HG03175 (cell line): ENCODE results near the gene CAMTA1.
"Not testable (repeated sequence)": the region's sequence is repeated elsewhere in the genome, so short reads cannot be mapped to it uniquely, and the experiment has no call there.

ENCODE experiments used
- ATAC-seq: cut with Tn5 transposase; IDR thresholded peaks from one replicate; pipeline ENCODE4 v1.9.1; 2021; ENCODE audit warnings: mild to moderate bottlenecking, moderate library complexity; ENCODE audit not compliant: unreplicated experiment

The CAMTA1 gene

DNA sequence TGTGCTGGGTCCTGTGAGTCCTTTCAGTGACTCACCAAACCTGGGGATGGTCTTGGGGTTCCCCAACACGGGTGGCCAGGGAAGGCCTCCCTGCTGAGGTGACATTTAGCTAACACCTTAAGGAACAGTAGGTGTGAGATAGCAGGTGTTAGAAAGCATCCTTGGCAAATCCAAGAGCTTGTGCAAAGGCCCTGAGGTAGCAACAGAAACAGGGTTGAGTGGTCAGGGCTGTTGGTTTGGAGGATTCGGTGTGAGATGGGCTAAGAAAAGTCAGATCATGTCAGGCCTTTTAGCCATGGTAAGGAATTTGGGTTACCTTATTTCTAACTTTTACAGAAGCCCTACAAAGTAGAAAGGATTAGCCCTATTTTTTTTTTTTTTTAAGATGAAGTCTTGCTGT is 343.0 kb downstream of the CAMTA1 start:
- no peak for ATAC-seq

DNA sequence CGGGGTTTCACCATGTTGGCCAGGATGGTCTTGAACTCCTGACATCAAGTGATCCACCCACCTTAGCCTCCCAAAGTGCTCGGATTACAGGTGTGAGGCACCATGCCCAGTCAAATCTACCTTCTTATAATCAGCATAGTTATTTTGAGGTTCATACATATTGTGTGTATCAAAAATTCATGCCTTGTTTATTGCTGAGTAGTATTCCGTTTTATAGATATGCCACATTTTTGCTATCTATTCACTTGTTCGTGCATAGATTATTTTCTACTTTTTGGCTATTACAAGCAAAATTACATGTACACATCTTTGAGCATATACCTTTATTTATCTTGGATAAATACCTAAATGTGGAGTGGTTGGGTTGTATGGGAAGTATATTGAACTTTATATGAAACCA is 344.9 kb downstream of the CAMTA1 start:
- ATAC-seq = no peak

DNA sequence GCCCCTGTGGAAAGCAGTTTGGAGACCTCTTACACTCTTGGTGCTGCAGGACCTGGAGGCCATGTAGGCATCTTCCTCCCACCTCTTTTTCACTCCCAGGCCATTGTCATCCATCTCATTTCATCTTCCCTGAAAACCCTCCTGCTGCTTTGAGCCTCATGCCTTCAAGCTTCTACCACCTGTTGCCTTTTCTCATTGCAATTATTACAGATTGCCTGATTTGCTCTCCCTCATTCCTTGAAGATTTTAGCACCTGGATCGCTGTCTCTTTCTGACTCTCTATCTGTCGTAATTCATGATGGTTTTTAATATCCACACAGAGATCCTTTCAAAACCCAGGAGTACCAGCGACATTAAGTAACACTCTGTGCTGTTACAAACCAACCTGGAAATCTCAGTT is 350.2 kb downstream of the CAMTA1 start:
- no peak for ATAC-seq

DNA sequence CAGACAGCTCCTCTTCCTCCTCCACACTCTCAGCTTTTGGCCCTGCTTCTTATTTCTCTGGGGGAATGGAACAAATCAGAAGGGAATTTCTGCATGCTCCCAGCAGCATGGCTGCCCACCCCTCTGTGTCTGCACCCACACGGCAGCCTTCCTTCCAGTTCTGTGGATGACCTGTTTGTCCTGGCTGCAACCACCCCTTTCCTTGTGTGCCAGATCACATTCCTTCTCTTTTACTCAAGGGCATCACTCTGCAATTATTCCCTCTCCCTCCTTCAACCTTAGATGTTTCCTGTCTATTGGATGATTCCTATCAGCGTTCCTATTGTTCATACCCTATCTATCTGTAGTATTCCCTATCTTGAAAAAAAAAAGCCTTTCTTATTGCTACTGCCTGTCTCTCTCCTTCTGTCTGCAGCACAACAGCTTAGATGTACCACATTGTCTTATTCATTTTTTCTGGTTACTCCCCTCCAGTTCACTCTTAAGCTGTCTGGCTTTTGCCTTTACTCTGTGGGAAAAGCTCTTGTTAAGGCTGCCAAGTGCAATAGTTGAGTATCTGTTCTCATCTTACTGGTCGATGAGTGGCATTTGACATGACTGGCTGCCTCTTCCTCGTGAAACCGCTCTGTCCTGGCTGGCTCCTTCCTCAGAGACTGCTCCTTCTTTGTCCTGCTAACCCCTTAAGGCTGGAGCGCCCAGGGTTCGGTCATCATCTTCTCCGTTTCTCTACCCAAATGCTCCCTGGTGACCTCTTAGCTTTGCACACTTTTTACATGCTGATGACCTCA is 351.1 kb downstream of the CAMTA1 start:
- no peak for ATAC-seq

DNA sequence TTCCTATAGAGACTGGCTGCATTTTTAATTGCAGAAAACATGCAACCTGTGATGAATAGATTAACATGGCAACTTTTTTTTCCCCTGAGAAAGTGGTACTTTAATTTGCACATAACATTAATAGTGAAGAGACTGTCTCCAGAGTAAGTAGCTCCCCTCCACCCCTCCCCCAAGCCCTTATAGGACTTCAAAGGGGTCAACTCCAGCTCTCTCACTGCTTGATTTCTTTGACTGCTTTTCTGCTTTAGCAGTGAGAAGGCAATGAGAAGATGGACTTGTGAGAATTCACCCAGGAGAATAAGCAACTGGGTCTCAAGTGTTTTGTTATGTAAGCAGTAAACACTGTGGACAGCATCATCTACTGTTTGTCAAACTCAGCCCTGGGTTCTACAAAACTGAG is 355.0 kb downstream of the CAMTA1 start:
- no peak for ATAC-seq

DNA sequence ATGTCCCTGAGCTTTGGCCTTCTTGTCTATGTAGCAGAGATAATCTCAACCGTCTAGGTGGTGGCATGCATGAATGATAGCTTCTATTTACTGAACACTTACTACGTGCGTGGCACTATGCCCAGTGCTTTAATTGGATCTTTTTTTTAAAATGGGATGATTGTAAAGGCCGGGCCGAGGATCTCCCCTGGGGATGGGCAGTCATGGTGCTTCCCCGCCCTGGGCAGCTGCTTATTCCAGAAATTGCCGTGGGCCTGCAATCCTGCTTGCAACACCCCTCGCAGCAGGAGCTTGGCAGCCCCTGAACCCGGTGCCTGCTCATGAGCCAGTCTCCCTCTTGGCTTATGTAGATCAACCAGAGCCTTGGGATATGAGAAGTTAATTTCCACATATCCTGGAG is 360.7 kb downstream of the CAMTA1 start:
- no peak for ATAC-seq

DNA sequence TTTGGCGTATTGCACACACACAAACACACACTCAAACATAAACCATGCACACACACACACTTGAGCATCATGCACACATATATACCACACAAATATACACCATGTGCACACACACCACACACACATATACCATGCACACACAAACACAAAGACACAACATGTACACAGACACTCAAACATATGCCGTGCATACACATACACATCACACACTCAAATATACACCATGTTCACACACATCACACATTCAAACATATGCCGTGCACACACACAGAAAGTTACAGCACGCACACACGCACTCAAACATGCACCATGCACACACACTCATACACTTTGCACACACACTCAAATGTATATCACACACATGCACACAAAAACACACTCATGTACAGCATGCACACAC is 361.5 kb downstream of the CAMTA1 start:
- ATAC-seq = no peak

DNA sequence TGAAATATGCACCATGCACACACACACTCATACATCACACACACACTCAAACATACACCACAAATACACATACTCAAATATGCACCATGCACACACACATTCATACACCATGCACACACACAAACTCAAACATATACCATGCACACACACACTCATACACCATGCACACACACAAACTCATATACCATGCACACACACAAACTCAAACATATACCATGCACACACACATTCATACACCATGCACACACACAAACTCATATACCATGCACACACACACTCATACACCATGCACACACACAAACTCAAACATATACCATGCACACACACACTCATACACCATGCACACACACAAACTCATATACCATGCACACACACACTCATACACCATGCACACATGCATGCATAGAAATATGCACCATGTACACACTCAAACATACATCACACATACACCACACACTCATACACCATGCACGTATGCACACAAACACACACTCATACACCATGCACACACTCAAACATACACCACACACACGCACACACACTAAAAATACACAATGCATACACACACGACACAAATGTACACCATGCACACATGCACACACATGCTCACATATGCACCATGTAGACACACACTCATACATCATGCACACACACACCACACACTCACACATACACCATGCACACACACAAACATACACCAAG is 362.5 kb downstream of the CAMTA1 start:
- not testable (repeated sequence) for ATAC-seq

DNA sequence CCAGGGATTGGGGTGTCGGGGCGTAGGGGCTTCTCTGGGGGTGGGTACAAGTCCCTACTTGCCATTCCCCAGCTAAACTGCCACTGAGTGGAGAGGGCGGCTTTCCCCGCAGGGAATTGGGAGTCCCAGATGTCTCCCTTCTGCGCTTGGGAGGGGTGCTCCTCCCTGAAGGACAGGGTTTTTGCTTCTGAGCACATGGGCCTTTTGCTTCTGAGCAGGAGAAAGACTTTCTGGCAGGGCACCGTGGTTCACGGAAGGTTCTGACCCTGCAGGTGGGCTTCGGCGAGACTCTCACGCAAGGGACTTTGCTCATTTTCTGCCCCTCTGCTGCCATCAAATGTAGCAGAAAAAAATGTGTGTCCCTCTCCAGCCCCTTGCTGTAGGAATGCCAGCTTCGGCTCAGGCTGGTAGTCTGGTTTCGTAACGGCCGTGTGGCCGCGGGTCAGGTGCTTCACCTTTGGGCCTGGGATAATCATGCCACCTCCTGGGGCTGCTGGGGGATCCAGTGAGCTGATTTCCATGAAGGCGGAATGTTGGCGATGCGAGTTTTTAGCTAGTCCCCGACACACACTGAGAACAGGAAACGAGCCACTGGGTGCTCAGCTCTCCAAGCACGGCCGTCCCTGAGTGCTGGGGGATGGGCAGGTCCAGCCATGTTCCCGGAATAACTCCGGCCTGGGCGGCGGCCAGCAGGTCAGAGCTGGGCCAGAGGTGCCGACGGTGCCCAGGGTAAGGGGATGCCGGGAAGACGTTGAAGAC is 364.0 kb downstream of the CAMTA1 start:
- no peak for ATAC-seq

DNA sequence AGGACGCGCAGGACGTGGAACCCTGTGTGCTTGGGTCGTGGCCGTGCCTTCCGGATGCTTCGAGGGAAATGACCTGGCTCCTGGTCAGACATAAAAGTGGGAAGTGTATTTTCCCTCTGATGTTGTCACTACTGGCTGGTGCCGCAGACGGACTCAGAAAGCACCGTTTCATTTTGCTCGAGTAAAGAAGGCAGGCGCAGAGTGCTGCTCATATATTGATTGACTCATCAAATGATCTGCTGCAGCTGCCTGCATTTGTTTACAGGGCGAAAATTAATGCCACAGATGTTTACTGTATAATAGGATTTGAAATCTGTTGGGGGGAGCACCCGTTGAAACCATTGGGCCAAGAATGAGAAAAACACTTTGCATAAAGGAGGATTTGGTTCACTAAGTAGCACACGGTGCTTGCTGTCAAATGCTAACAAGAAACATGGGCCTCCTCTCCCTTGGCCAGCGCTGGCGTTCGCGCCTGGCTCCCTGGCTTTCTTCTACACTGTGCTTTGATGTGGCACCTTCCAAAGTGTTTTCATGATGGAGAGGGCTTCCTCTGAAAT is 365.5 kb downstream of the CAMTA1 start:
- no peak for ATAC-seq

DNA sequence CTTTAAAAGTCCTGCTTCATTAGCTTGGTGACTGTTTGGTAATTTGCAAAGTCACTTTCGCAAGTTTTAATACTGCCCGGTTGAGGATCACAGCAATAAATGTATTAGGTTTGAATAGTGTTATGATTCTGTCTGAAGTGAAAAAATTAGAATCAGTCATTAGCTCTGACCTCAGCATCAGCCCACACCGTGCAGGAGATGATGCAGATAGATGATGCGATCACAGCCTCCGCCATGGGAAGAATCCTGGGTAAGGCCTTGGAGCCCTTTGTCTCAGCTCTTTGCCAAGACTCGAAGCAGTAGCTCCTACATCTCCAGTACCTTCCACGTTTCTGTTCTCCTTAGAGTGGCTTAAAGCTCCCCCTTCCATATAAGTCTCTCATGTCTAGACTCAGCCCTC is 366.7 kb downstream of the CAMTA1 start:
- no peak for ATAC-seq

DNA sequence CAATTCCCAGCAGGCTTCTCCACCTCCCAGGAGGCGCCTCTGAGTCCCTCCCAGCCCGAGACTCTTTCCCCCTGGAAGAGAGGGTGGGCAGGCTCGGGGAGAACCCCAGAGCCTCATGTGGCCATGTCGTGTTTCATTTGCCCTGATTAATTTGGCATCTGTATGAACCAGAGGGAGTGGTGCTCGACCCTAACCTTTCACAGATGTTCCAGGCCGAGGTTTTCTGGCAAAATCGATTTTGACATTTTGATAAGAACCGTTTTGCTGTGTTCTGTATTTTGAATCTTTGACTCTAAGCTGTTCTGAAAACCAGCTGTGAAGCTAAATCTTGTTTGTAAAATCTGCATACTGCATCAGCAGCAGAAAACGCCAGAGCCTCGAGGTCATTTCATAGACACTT is 367.4 kb downstream of the CAMTA1 start:
- no peak for ATAC-seq

DNA sequence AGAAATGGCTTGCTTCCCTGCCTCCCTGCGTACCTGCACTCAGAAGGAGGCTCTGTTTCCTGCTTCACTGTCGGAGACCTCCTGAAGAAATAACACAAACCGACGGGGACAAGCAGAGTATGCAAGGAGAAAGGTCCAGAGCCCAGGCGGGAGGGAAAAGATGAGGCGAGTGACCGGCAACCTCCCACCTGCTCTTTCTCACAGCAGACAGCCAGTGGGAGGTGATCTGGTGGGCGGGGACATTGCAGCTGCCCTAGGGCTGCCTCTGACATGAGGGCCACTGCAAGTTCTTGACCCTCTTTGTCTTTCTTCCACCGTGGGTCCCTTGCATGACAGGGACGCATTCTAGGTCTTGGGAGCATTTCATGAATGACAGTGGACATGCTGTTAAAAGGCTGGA is 368.2 kb downstream of the CAMTA1 start:
- ATAC-seq = no peak

DNA sequence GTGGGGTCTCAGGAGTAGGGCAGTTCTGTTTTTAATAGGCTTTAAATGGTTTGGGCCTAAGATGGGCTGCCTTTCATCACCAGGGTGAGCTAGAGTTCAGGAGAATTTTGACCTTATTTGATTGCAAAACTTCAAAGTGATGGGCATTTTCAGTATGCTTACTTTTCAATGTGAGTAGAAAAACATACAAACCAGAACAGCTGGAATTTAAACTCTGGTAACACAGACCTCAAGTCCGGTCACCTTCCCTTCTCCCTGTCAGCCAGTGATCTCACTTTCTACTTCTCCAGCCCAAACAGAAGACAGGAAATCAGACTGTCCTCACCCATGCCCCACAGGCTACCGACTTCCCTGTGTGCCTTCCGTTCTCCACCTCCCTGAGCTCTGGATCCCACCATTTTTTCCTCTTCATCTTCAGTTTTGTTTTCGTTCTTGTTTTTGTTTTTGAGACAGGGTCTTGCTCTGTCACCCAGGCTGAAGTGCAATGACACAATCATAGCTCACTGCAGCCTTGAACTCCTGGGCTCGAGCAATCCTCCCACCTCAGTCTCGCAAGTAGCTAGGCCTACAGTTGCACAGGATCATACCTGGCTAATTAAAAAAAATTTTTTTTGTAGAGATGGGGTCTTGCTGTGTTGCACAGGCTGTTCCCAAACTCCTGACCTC is 374.0 kb downstream of the CAMTA1 start:
- ATAC-seq = no peak

DNA sequence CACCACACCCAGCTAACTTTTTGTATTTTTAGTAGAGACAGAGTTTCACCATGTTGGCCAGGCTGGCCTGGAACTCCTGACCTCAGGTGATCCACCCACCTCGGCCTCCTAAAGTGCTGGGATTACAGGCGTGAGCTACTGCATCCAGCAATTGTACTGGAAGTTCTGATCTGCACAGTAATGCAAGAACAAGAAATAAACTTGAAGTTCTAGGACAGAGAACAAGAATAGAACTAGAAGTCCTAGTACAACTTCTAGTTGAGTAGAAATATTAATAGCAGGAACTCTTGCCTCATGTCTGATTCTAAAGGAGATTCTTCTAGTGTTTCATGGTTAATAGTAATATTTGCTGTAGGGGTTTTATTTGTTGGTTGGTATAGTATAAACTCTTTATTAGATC is 383.3 kb downstream of the CAMTA1 start:
- ATAC-seq = not testable (repeated sequence)

DNA sequence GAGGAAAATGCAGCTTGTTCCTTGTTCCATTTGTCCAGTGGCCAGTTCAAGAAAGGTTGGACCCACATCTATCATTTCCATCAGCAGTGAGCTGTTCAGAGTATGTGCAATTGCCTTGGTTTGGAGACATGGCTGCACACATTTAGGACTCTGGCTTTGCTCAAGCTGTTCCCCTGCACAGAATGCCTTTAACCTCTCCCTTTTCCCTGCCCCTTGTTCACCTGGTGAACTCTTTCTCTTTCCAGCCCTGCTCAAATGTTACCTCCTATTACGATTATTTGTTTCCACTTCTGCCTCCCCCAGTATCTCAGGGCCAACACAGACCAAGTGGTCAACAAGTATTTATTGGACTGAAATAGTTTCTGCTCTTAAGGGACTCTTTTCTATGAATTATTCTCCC is 385.9 kb downstream of the CAMTA1 start:
- no peak for ATAC-seq

DNA sequence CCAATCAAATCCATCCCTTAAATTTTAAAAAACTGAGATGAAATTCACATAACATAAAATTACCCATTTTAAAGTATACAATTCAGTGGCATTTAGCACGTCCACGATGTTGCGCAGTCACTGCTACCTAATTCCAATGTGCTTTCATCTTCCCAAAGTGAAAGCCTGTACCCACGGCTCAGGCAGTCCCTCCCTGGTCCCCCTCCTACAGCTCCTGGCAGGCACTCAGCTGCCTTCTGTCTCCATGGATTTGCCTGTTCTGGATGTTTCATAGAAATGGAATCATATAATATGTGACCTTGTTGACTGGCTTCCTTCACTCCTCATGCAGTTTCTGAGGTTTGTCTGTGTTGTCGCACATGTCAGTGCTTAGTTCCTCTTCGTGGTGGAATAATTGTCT is 386.3 kb downstream of the CAMTA1 start:
- no peak for ATAC-seq

DNA sequence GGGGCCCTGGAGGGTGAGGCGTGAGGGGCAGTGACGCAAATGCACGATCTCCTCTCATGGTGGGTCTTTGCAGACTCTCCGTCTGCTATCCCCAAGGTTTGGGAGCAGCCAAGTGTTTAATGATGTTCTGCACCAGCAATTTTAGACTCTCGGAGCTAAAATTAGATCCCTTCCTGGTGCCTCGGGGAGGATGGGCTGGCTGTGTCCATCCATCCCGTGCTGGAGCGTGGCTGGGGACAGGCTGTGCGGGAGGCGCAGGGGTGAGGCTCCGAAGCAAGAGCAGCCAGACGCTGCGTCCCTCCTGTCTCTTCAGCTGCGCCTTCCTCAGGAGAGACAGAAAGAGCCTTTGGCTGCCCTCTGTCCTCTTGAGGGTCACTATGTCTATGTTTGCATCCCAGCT is 387.6 kb downstream of the CAMTA1 start:
- ATAC-seq = no peak

DNA sequence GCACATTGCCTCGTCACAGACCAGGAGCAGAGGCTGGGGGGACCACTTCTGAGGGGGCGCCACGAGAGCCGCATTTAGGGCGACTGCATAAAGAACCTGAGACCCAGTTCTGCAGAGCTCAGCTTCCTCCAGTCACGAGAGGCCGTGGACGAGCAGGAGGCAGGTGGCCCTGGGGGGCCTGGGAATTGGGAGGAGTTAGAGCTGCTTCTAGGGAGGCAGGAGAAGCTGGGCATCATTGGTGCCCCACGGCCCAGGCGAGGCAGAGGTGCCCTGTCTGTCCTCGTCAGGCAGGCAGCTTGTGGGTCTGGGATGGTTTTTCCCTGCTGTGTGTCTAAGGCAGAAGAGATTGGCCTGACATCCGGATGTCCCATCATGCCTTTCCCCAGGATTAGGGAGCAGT is 389.3 kb downstream of the CAMTA1 start:
- ATAC-seq = no peak

DNA sequence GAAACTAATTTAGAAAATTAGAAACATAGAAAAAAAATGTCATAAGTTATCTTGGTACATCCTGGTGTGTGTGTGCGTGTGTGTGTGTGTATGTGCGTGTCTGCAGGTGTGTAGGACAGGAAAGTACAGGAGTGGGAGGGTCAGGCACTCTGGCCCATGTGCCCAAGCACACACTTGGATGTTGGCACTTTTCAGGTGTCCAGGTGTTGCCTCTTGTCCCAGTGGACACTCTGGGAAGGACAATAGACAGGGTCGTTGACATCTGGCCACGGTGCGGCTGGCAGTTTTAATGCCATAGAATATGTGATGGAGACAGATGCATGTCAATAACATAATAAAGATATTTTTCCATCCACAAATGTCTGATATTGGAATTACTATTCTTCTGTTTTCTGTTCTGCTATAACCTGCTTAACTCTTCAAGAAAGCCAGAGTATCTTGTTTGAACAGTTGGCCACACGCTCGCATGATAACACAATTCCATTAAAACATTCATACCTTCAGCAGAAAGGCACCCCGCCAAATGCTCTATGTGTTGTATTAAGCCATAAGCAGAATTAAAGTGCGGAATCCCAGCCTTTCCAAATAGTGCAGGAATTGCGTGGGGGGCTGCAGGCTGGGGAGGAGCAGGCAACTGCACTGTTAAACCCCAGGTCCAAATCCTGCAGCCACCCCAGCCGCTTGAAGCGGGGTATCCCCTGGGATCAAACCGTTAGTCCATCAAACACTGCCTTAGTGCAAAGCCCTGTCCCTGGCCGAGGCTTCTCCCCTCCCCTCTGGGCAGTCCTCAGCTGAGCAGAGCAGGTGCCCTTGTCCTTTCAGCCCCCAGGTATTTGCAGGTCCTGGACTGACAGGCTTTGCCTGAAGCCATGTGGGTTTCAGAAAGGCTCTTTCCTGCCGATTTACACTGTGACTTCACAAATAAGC is 390.0 kb downstream of the CAMTA1 start:
- no peak for ATAC-seq
